Measurements from ENCODE around the gene FXYD7.

DNA sequence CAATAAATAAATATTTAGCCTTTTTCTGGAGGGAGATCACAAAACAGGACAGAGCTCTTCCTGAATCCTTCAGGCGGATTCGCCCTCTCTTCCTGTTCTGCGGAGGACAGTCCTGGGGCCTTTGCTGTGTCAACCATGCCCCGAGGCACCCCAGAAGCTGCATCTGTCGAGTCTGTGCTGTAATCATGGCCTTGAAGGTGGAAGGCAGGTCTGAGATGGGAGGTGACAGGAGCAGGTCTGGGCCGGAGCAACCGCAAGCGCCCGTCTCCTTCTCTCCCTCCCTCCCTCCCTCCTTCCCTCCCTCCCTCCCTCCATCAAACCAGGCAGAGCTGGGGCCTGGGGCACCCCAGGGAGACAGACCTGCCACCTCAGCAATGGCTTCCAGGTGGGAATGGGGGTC lies 32.1 kb upstream of the FXYD7 start:
- TF ChIP-seq RCOR1 (IDR thresholded peaks at IDR 0.05; ENCODE audit: insufficient replicate concordance, low read length) = no peak
- TF ChIP-seq RAD21 (IDR thresholded peaks at IDR 0.05; ENCODE audit: low read length) = no peak
- TF ChIP-seq, protein P1, sequence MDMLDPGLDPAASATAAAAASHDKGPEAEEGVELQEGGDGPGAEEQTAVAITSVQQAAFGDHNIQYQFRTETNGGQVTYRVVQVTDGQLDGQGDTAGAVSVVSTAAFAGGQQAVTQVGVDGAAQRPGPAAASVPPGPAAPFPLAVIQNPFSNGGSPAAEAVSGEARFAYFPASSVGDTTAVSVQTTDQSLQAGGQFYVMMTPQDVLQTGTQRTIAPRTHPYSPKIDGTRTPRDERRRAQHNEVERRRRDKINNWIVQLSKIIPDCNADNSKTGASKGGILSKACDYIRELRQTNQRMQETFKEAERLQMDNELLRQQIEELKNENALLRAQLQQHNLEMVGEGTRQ (IDR thresholded peaks at IDR 0.05; ENCODE audit: low read depth, low read length) = no peak
- TF ChIP-seq, protein P2, sequence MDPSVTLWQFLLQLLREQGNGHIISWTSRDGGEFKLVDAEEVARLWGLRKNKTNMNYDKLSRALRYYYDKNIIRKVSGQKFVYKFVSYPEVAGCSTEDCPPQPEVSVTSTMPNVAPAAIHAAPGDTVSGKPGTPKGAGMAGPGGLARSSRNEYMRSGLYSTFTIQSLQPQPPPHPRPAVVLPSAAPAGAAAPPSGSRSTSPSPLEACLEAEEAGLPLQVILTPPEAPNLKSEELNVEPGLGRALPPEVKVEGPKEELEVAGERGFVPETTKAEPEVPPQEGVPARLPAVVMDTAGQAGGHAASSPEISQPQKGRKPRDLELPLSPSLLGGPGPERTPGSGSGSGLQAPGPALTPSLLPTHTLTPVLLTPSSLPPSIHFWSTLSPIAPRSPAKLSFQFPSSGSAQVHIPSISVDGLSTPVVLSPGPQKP (IDR thresholded peaks at IDR 0.05; ENCODE audit: borderline replicate concordance, low read depth, low read length) = no peak
- TF ChIP-seq, protein P3, sequence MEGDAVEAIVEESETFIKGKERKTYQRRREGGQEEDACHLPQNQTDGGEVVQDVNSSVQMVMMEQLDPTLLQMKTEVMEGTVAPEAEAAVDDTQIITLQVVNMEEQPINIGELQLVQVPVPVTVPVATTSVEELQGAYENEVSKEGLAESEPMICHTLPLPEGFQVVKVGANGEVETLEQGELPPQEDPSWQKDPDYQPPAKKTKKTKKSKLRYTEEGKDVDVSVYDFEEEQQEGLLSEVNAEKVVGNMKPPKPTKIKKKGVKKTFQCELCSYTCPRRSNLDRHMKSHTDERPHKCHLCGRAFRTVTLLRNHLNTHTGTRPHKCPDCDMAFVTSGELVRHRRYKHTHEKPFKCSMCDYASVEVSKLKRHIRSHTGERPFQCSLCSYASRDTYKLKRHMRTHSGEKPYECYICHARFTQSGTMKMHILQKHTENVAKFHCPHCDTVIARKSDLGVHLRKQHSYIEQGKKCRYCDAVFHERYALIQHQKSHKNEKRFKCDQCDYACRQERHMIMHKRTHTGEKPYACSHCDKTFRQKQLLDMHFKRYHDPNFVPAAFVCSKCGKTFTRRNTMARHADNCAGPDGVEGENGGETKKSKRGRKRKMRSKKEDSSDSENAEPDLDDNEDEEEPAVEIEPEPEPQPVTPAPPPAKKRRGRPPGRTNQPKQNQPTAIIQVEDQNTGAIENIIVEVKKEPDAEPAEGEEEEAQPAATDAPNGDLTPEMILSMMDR (conservative IDR thresholded peaks at IDR 0.05; ENCODE audit: low read depth, low read length) = no peak
- no peak for TF ChIP-seq POLR2A (IDR thresholded peaks at IDR 0.05; ENCODE audit: low read depth, low read length)
- no peak for TF ChIP-seq BHLHE40 (IDR thresholded peaks at IDR 0.05; ENCODE audit: low read depth, low read length)
- no peak for TF ChIP-seq MXI1 (IDR thresholded peaks at IDR 0.05; ENCODE audit: borderline replicate concordance, low read depth, low read length)
- no peak for TF ChIP-seq SMC3 (IDR thresholded peaks at IDR 0.05; ENCODE audit: low read depth, low read length)
